Inflammatory macrophage treated with lipopolysaccharide for 4 hours (primary cell): Measurements from ENCODE around the gene UROC1.
A peak's percentile ranks its signal among the peaks of the same experiment; 100 is the strongest.

Experiments used
- DNase-seq: peaks from one replicate; pipeline ENCODE4 v3.0.0-alpha.2; 2020

The UROC1 gene

GRCh38 chr3:126530171-126531050 is 12.8 kb upstream of the UROC1 start:
- peak; percentile 34 for DNase-seq

DNA sequence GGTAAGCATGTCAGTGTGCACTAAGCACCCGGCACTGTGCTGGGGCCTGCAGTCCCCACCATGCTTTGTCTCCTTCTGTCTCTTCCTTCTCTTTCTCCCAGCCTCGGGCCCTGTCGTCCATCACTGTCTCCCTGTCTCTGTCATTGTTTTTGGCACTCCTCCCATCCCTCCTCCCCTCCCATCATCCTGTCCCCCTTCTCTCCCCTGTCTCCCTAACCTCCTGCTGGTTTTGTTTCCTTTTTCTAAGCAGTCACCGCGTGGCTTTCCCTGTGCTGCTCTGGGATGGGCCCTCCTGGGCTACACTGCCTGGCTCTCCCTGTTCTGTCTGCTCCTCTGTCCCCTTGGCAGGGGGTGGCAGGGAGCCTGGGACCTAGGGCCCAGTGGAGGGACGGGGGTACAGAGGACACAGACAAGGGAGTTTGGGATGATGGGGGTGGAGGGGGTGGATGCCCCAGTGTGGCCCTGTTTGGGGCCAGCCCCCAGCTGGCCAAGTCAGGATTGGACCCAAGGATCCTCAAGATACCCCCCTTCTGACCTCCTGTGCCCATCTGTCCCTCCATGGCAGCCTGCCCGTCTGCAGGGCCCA is 12.1 kb upstream of the UROC1 start:
- DNase-seq = no peak

- DNase-seq = peak; percentile 30
Observed at GRCh38 chr3:126528800-126529541, 11.4 kb upstream of the UROC1 start.

DNA sequence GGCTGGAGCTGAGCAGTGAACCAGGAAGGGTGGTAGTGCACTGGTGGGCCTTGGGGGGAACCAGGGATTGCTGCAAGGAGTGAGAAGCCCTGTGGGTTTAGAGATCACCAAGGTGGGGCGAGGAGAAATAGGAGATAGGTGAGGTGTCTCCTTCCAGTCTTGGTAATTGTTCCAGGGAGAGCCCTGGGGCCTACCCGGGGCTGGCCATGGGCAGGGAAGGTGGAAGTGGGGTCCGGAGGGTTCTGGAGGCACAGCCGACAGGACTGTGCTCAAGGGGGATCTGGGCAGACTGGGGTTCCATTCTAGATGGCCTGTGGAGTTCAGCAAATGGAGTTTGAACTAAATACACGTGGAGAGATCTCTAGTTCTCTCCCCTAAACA is 10.8 kb upstream of the UROC1 start:
- DNase-seq = no peak

DNA sequence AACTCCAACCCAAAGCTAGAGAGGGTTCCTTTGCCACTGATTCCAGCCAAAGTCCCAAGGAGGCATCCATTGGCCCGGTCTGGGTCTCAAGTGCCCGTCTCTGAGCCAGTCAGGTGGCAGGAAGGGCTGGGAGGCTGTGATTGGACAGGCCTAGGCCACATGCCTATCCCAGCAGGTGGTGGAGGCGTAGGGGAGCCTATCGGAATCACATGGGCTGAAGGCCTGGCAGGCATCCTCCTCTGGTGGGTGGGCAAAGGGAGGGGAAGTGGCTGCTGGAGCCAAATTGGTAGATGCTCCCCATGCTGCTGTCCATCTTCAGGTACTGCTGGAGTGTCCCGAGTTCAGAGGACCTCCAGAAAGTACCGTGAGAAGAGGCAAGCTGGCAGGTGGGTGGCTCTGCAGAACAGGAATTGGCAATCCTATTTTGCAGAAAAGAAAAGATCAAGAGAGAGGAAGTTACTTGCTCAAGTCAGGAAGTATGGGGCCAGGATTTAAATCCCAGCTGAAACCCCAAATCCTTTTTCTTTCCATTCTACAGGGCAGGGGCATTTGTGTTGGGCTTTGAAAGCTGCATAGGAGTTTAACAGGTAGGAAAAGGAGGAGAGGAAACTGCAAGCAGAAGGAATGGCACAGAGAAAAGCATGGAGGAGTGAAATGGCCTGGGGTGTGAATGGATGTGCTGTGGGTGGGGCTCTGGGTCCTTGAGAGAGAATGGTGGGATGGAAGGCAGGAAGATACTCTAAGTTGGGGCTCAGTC is 10.1 kb upstream of the UROC1 start:
- DNase-seq = no peak

DNA sequence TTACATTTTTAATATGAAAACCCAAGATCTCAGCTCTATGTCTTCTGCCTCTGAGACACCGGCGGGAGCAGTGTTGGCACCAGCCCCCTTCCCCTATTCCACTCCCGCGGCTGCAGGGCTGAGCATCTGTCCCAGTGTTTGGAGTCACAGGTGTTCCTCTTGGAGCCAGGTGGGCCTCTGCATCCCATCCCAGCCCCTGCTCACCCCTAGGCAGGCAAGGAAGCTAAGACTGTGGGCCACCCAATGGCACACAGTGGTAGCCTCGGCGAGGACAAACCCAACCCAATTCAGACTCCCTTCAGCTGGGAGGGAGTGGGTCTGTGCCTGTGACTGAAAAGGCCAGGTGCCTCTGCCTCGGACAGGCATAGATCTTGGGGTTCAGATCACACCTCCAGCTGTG is 9.4 kb upstream of the UROC1 start:
- DNase-seq = no peak

- no peak for DNase-seq
Observed at GRCh38 chr3:126526668-126527005, 9.1 kb upstream of the UROC1 start.

DNA sequence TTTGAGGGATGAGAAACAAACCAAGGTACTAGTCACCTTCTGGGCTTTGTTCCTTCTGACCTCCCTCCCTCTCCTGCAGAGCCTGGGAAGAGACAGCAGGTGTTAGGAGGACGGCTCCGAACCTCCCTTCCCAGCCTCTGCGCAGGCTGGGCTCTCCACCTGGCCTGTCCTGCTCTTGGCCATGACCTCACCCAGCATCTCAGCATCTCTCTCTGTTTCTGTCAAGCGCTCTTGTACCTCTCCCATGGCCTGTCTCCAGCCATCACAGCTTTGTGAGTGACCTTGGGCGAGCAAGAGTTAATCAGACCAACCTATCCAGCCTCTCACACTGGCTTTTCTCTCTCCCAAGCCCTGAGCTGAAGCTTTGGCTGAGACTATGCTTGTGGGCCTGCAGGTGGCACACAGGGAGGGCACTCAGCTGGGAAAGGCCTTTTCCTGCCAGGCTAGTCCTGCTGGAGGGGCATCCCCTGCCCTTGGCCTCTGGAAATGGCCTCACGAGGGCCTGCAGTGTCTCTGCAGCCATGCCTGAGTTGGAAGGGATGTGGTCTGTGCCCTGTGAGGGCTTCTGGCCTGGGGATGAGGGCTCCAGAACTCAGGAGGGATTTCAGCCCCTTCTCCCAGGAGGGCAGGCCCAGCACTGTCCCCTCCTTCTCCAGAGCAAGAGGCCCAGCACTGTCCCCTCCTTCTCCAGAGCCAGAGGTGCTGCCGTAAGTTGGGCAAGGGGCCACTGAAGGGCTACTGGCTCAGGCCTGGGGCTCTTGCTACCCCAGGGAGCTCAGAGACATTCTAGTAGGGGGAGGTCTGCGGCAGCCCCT is 8.5 kb upstream of the UROC1 start:
- no peak for DNase-seq

- no peak for DNase-seq
Observed at GRCh38 chr3:126525091-126525852, 7.7 kb upstream of the UROC1 start.

- no peak for DNase-seq
Observed at GRCh38 chr3:126524429-126524988, 6.9 kb upstream of the UROC1 start.

DNA sequence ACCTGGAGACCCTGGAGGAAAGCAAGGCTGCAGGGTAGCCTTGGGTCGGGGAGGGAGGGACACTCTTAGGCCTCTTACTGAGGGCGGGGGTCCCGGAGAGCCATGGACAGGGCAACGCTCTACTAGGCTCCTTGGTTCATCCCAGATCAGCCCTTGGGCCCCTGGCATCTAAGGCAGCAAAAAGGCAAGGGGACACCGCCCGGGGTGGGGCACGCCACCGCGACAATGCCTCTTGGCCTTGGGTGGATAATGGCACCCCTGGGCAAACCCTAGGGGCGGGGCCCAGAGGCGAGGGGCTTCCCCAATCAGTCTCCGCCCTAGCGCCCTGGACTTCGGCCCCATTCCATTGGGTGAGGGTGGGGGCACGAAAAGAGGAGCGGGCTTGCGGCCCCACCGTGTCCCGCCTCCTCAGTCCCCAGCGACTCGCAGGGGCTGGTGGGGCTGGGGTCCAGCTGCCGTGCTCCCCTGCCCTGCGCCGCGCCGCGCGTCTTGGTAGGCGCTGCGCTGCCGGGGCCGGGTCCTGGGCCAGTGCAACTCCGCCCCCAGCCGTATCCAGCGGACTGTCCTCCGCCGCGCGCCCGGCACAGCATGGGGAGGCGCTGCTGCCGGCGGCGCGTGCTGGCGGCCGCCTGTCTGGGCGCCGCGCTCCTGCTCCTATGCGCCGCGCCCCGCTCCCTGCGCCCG is 6.3 kb upstream of the UROC1 start, which contains the start of gene CHST13:
Gene CHST13 (plus strand): TSS at position 411 of the 684 bp plus-strand sequence. CDS start 178 bp downstream, at position 589.
- DNase-seq = peak; percentile 62

DNA sequence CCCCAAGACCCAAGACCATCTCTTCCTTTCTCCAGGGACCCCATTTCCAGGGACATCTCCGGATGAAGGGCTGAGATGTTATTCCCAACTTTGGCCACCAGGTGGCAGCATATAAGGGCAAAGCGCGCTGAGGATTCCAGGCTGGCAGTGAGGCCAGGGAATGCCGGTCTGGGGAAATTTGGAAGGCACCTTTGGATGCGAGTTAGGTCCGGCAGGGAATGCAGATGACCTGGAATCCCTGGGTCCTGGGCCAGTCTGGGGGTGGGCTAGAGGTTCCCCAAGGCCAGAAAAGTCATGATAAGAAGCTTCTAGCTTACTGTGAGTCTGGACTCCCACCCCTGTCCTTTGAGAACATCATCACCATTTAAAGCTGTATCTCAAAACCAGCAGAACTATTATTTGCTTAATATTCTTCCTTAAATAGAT is 4.8 kb upstream of the UROC1 start:
- peak; percentile 43 for DNase-seq

DNA sequence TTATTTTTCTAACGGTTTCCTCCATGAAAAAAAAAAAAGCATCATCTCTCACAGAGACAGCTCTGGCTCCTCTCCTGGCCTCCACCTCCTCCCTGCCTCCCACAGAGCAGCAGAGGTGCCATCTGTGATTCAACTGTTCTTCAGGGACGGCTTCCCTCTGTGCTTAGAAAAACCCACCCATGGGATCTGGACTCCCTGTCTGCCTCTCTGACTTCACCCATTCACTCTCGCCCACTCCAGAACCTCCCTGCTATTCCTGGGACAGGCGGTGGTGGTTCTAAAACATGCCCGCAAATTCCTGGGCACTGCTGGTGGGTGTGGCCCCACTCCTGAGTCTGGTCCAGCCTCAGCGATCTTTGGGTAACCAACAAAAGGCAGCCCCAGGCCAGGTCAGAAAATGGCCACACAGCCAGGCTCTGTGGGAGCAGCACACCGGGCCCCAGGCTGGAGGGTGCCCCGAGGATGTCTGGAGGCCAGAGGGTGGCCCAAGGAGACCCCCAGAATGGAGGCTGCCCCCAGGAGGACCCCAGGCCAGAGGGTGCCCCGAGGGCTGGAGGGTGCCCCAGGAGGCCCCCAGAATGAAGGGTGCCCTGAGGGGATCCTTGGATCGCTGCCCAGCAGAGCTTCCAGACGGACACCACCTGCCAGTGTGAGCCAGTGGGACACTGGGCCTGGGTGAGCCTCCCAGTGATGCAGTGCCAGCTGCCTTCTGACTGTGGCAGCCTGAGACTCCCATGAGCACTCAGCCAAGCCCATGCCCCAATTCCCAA is 3.7 kb upstream of the UROC1 start:
- DNase-seq = no peak

DNA sequence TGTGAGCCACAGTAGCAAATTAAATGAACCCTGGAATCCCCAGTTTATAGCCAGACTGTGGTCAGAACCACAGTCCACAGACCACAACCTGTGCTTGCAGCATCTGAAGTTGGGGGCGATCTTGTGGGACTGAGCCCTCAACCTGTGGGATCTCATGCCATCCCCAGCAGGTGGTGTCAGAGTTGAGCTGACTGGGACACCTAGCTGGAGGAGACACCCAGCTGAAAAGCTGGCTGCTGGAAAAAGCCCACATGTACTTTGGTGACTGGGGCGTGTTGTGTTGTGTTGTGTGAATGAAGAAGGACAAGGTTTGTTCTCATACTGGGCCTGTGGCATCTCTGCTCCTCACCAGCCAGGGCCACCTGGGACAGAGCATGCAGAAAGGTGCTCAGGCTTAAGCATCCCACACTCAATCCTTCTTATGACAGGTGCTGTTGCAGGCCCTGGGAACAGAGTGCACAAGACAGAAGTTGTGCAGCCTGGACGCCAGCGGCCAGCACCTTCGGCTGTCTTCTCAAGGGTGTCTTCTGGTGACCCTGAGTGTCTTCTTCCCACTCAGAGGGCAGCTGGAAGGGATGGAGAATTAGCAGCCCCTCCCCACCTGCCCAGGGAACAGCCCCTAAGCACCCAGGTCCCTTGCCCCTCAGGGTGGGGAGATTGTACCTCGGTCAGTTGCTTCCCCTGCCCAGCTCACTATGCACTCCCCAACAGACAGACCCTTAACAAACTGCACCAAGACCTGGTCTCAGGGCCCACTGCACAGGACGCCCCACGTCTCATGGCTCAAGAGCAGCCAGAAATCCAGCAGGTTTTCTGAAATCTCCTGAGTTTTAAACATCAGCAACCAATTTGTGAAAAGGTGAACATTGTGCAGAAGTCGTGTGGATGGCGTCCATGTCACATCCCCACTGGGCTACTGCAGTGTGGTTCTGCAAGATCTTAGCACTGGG is 2.2 kb upstream of the UROC1 start:
- DNase-seq = no peak

- DNase-seq = no peak
Observed at GRCh38 chr3:126518779-126519177, 1.2 kb upstream of the UROC1 start.

DNA sequence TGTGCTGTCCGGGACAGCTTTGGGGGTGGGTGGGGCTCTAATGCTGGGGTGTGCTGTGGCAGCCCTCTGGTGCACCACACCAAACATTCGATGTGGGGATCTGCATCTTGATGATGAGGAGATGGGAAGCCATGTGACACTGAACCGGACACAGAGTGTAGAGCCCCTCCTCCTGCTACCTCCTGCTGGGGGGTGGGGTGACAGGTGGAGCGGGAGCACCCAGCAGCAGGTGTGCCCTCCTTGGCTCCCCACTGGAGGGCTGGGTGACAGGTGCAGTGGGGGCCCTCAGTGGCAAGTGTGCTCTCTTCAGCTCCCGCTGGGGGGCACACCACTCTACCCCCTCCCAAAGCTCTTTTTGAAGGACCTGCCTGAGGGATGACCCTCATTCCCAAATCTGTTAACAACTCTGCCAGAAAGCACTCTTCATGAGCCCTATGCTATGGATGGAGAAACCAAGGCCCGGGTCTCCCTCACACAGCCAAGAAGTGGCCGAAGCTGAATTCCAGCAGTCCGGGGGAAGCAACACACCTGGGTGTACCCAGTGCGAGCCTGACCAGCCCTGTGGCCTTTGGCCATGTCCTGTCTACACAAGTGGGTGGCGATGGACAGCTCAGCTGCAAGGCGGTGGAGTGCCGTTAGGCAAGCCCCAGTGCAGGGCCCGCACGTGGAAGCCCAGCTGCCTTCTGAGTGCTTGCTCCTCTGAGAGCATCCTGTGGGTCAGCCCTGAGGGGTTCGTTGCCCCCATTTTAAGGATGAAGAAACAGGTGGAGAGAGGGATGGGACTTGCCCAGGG is 609 bp upstream of the UROC1 start:
- no peak for DNase-seq

- no peak for DNase-seq
Observed at GRCh38 chr3:126516936-126517290, 660 bp downstream of the UROC1 start.
